OCI-LY3 (cell line): Measurements from ENCODE around the gene EFCAB13.

Experiments
- CTCF ChIP-seq: fragments of 200-600, 300-600 bp; sonication (generic); IDR thresholded peaks from 2 replicates; pipeline ENCODE4 v1.5.1; 2014; ENCODE audit warnings: antibody characterized with exemption, low read length, low read depth
- EZH2phosphoT487 ChIP-seq: fragments of 200-600 bp; shearing (Covaris generic); IDR thresholded peaks from 2 replicates; pipeline ENCODE4 v1.6.1; 2018; ENCODE audit warnings: antibody characterized with exemption, mixed run types, low read depth

DNA sequence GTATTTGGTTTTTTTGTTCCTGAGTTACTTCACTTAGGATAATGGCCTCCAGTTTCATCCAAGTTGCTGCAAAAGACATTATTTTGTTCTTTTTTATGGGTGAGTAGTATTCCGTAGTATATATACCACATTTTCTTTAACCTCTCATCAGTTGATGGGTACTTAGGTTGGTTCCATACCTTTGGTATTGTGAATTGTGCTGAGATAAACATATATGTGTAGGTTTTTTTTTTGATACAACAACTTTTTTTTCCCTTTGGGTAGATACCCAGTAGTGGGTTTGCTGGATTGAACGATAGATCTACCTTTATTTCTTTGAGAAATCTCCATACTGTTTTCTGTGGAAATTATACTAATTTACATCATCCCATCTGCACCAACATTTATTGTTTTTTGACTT, 6.8 kb downstream of the EFCAB13 start:
- no peak for TF ChIP-seq CTCF
- no peak for TF ChIP-seq EZH2phosphoT487
